Measurements from ENCODE around the gene RHOF. TPM values are rescaled to one million over a fixed set of nuclear protein-coding genes. Genes with fewer than 3 reads are reported as not detected.
A peak's percentile ranks its signal among the peaks of the same experiment; 100 is the strongest.

Gene RHOF
- total and polyA plus RNA-seq, 2 of the 13 experiments (the other 11 are each of a cell fraction or from before 2014, with no cell fraction given), result 14.6 to 32.2 TPM

DNA sequence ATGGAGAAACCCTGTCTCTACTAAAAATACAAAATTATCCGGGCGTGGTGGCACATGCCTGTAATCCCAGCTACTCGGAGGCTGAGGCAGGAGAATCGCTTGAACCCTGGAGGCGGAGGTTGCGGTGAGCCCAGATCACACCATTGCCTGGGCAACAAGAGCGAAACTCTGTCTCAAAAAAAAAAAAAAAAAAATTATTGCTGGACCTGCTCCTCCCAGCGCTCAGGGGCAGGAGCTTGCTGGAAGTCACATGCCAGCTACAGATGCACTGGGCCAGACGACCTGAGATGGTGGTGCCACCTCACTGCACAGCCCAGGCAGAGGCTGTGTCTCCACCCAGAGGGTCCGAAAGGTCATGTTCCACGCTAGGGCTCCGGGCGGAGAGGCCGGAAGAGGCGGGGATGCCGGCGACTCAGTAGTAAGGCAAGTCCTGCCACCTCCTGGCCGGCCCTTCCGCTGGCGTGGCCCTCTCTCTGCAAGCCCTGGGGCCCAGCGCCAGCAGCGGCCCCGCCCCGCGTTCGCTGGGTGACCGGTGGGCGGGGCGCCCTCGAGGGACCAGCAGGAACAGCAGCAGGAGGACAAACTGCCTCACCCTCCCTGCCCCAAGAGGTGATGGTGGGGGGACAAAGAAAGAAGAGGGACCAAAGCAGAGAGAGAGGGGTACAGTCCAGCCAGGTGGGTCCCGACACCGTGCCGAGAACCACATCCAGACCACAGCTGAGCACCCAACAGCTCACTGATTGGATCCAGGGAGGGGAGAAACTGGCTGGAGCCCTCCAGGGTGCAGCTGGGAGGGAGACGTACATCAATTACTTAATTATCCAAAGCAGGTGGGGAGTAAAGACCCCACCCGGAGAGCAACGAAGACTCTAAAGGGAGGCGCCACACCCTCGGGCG is 3.6 kb upstream of the RHOF start:
- H3K9me3 ChIP-seq (ENCODE audit: low read length), result no peaks in the 10 kb centered on the region
- peaks cover 50% of the 10 kb centered on the region for H3K79me2 ChIP-seq (ENCODE audit: insufficient read depth, low read length)
- DNase-seq (ENCODE audit: low spot score) (peak; percentile 97), FAIRE-seq (peak; percentile 95), ATAC-seq (peak; percentile 62)
- H3K9ac ChIP-seq (ENCODE audit: insufficient read depth, low read depth, low read length), result peak overlapping the region; percentile 72
- 11% methylated on average over 22 of the region's 39 CpGs for WGBS (ENCODE audit: low lambda C conversion rate)
- intact Hi-C loops (cut with micrococcal nuclease; ENCODE audit: unreplicated experiment) (no loop called here), in situ Hi-C loops (cut with HindIII; ENCODE audit: extremely low pct_ligation_motif_present, low pct_unique_long_range_greater_than_20kb) (no loop called here)
- H2AFZ ChIP-seq (ENCODE audit: low read length), result no peak overlapping the region
- peak overlapping the region; percentile 99 for H3K27ac ChIP-seq (ENCODE audit: extremely low read length, insufficient read depth, low read length)
- no TSS peak for BruUV-seq (replicated peaks)
- CTCF ChIA-PET (ENCODE audit: low intra/inter-chr PET ratio, low total read pairs), result interaction anchor here (0.9 to 3.6 kb wide), 4 partner anchors 12 to 97 kb away, joined by 3 to 20 read pairs (median 6); no protein-coding TSS in a partner anchor
- H3K4me2 ChIP-seq (ENCODE audit: low read depth, low read length), result peak overlapping the region; percentile 96
- H4K20me1 ChIP-seq (ENCODE audit: insufficient read depth, low read length), result no peaks in the 10 kb centered on the region
- peak overlapping the region; percentile 38 to 79 (median 39) for H3K4me3 ChIP-seq (replicated peaks in 1 of 3; ENCODE audit: insufficient read depth in 1 of 3, low read depth in 2 of 3, low read length in 3 of 3)
- H3K36me3 ChIP-seq (replicated peaks in 1 of 2; ENCODE audit: control insufficient read depth in 1 of 2, insufficient read depth in 2 of 2, low read length in 2 of 2), result no peaks in the 10 kb centered on the region; a peak in 1 of 5 replicates
- peaks cover 71% of the 10 kb centered on the region for H3K4me1 ChIP-seq (ENCODE audit: insufficient read depth, low read length)
- H3K27me3 ChIP-seq (ENCODE audit: control insufficient read depth in 1 of 2, insufficient read depth in 2 of 2, low read length in 2 of 2), result no peaks in the 10 kb centered on the region
- POLR2A ChIA-PET, result interaction anchor here (0.8 to 14.0 kb wide), 13 partner anchors 10 to 1506 kb away, joined by 3 to 393 read pairs (median 3); partner anchors contain the start of genes HPD, PSMD9, RNU4-2 and SETD1B
- TF ChIP-seq SYNCRIP (IDR thresholded peaks at IDR 0.05; ENCODE audit: insufficient read depth, low read depth, low read length) (no peak), RAD51 (IDR thresholded peaks at IDR 0.05; ENCODE audit: borderline replicate concordance) (0 out of 2 replicates have a peak, but pooled peaks have one; percentile 18), DNMT1 (CRISPR knock-in tag; IDR thresholded peaks at IDR 0.05) (no peak), ZFYVE20 (CRISPR knock-in tag; IDR thresholded peaks at IDR 0.05; ENCODE audit: borderline replicate concordance, low read depth) (0 out of 2 replicates have a peak, but pooled peaks have one; percentile 33), RFXANK (CRISPR knock-in tag; IDR thresholded peaks at IDR 0.05) (peak; percentile 36; the same call in 1 of the 2 replicates), ZNF326 (CRISPR knock-in tag; IDR thresholded peaks at IDR 0.05; ENCODE audit: borderline replicate concordance) (no peak), HOXA5 (CRISPR knock-in tag; IDR thresholded peaks at IDR 0.05) (0 out of 2 replicates have a peak, but pooled peaks have one; percentile 36), ZBTB25 (CRISPR knock-in tag; IDR thresholded peaks at IDR 0.05) (peak; percentile 85; the same call in 1 of the 2 replicates), NFIB (CRISPR knock-in tag; IDR thresholded peaks at IDR 0.05; ENCODE audit: borderline replicate concordance) (no peak), ZSCAN30 (CRISPR knock-in tag; IDR thresholded peaks at IDR 0.05) (0 out of 2 replicates have a peak, but pooled peaks have one; percentile 56), PHF20 (CRISPR knock-in tag; IDR thresholded peaks at IDR 0.05) (peak; percentile 61), SMARCE1 (IDR thresholded peaks at IDR 0.05; ENCODE audit: borderline replicate concordance) (no peak), DR1 (CRISPR knock-in tag; IDR thresholded peaks at IDR 0.05) (peak; percentile 72; the same call in 1 of the 2 replicates), ZNF772 (CRISPR knock-in tag; IDR thresholded peaks at IDR 0.05) (peak; percentile 94), AFF4 (CRISPR knock-in tag; IDR thresholded peaks at IDR 0.05) (no peak), ZNF234 (CRISPR knock-in tag; conservative IDR thresholded peaks at IDR 0.05) (no peak)
- TF ChIP-seq, protein P1, sequence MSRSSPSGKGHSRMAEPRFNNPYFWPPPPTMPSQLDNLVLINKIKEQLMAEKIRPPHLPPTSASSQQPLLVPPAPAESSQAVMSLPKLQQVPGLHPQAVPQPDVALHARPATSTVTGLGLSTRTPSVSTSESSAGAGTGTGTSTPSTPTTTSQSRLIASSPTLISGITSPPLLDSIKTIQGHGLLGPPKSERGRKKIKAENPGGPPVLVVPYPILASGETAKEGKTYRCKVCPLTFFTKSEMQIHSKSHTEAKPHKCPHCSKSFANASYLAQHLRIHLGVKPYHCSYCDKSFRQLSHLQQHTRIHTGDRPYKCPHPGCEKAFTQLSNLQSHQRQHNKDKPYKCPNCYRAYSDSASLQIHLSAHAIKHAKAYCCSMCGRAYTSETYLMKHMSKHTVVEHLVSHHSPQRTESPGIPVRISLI (CRISPR knock-in tag; IDR thresholded peaks at IDR 0.05; ENCODE audit: borderline replicate concordance), result peak; percentile 57; the same call in 1 of the 2 replicates

Measured in HepG2 (cell line).